ENCODE results near the gene ALPI. TPM values are rescaled to one million over a fixed set of nuclear protein-coding genes. Genes with fewer than 3 reads are reported as not detected.
"Not testable (repeated sequence)": the region's sequence is repeated elsewhere in the genome, so short reads cannot be mapped to it uniquely, and the experiment has no call there.

The ALPI gene
- total RNA-seq, result not detected
- 0 reads per million in 2 donors for total RNA-seq

GRCh38 chr2:232455426-232456255 is at the start of gene ALPI:
Gene ALPI (plus strand): TSS chr2:232456153. CDS start chr2:232456200, 47 bp downstream.
- H3K9me3 ChIP-seq (ENCODE audit: control insufficient read depth, low read length, poor library complexity, severe bottlenecking), result no peaks in the 10 kb centered on the region
- no peaks in the 10 kb centered on the region for H3K4me1 Mint-ChIP-seq
- H3K4me3 Mint-ChIP-seq, result no peak within 1 kb of the TSS
- peaks cover 45% of the 10 kb centered on the region for H3K27me3 Mint-ChIP-seq
- H3K27ac Mint-ChIP-seq, result no peak within 1 kb of the TSS
- ATAC-seq (no peak), DNase-seq (no peak)
- no peaks in the 10 kb centered on the region for H3K36me3 Mint-ChIP-seq (ENCODE audit: low read depth)

GRCh38 chr2:232406556-232407310 is 49.2 kb upstream of the ALPI start, which contains the start of gene ALPG:
Gene ALPG (plus strand): TSS chr2:232406844. CDS start chr2:232406895, 51 bp downstream.
- H3K9me3 ChIP-seq (ENCODE audit: control insufficient read depth, low read length, poor library complexity, severe bottlenecking), result no peaks in the 10 kb centered on the region
- ATAC-seq (no peak), DNase-seq (no peak)
- H3K27ac Mint-ChIP-seq, result no peak within 1 kb of the TSS
- no peak within 1 kb of the TSS for H3K4me3 Mint-ChIP-seq
- H3K27me3 Mint-ChIP-seq, result peaks cover 20% of the 10 kb centered on the region
- H3K4me1 Mint-ChIP-seq, result peaks cover 2% of the 10 kb centered on the region
- no peaks in the 10 kb centered on the region for H3K36me3 Mint-ChIP-seq (ENCODE audit: low read depth)

- not testable (repeated sequence) for H3K9me3 ChIP-seq (ENCODE audit: control insufficient read depth, low read length, poor library complexity, severe bottlenecking); H3K4me1 Mint-ChIP-seq; ATAC-seq; H3K4me3 Mint-ChIP-seq; DNase-seq; H3K27ac Mint-ChIP-seq; H3K36me3 Mint-ChIP-seq (ENCODE audit: low read depth)
- H3K27me3 Mint-ChIP-seq, result peaks cover 24% of the 10 kb centered on the region
Observed at GRCh38 chr2:232407428-232408150, 48.4 kb upstream of the ALPI start.

DNA sequence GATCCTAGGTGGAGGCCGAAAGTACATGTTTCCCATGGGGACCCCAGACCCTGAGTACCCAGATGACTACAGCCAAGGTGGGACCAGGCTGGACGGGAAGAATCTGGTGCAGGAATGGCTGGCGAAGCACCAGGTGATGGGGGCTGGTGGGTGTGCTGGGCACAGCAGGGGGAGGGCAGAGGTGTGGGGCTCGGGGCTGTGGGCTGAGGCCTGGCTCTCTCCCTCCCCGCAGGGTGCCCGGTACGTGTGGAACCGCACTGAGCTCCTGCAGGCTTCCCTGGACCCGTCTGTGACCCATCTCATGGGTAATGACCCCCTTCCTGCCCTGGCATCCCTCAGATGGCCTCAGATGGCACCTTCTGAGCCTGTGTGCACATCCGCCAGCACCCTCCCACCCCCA is 47.7 kb upstream of the ALPI start:
- H3K4me1 Mint-ChIP-seq; H3K4me3 Mint-ChIP-seq; H3K9me3 ChIP-seq (ENCODE audit: control insufficient read depth, low read length, poor library complexity, severe bottlenecking); H3K27ac Mint-ChIP-seq; H3K36me3 Mint-ChIP-seq (ENCODE audit: low read depth); DNase-seq; ATAC-seq: not testable (repeated sequence)
- H3K27me3 Mint-ChIP-seq, result peaks cover 30% of the 10 kb centered on the region

DNA sequence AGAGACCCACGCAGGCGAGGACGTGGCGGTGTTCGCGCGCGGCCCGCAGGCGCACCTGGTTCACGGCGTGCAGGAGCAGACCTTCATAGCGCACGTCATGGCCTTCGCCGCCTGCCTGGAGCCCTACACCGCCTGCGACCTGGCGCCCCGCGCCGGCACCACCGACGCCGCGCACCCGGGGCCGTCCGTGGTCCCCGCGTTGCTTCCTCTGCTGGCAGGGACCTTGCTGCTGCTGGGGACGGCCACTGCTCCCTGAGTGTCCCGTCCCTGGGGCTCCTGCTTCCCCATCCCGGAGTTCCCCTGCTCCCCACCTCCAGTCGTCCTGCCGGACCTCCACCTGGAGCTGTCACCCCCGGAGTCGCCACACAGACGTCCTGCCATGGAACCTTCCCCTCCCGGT is 46.3 kb upstream of the ALPI start:
- H3K4me3 Mint-ChIP-seq; ATAC-seq; H3K36me3 Mint-ChIP-seq (ENCODE audit: low read depth); H3K9me3 ChIP-seq (ENCODE audit: control insufficient read depth, low read length, poor library complexity, severe bottlenecking); DNase-seq; H3K4me1 Mint-ChIP-seq; H3K27ac Mint-ChIP-seq: not testable (repeated sequence)
- H3K27me3 Mint-ChIP-seq, result peaks cover 40% of the 10 kb centered on the region

- ATAC-seq (no peak), DNase-seq (no peak)
- Mint-ChIP-seq H3K4me3 (no peak overlapping the region), H3K36me3 (ENCODE audit: low read depth) (no peaks in the 10 kb centered on the region), H3K27me3 (peaks cover 41% of the 10 kb centered on the region), H3K27ac (no peak overlapping the region), H3K4me1 (peaks cover 3% of the 10 kb centered on the region)
- no peaks in the 10 kb centered on the region for H3K9me3 ChIP-seq (ENCODE audit: control insufficient read depth, low read length, poor library complexity, severe bottlenecking)
Observed at GRCh38 chr2:232410238-232410900, 45.6 kb upstream of the ALPI start.

GRCh38 chr2:232411901-232412629 is 43.9 kb upstream of the ALPI start:
- Mint-ChIP-seq H3K4me1 (peaks cover 3% of the 10 kb centered on the region), H3K27me3 (peaks cover 49% of the 10 kb centered on the region), H3K4me3 (no peak overlapping the region), H3K27ac (no peak overlapping the region), H3K36me3 (ENCODE audit: low read depth) (no peaks in the 10 kb centered on the region)
- ATAC-seq (no peak), DNase-seq (no peak)
- no peaks in the 10 kb centered on the region for H3K9me3 ChIP-seq (ENCODE audit: control insufficient read depth, low read length, poor library complexity, severe bottlenecking)

DNA sequence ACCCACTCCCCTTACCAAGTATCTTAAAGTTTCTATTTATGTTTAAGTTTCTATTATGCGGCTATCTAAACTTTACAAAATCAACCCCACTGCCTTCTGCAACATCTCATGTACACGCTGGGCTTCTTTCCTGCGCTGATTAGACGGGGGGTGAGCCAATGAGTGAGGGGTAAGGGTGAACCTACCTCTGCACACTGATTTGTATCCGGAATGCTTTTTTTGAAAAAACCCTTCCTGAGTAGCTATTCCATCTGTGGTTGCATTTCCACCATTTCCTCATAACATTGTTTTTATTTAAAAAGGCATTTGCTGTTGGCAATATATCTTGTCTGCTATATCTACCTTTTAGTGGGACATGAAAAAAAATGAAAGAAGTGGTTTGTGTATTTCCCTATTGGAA is 43.0 kb upstream of the ALPI start:
- H3K27ac Mint-ChIP-seq, result no peak overlapping the region
- peaks cover 50% of the 10 kb centered on the region for H3K27me3 Mint-ChIP-seq
- ATAC-seq (no peak), DNase-seq (no peak)
- no peak overlapping the region for H3K4me3 Mint-ChIP-seq
- peaks cover 3% of the 10 kb centered on the region for H3K4me1 Mint-ChIP-seq
- H3K9me3 ChIP-seq (ENCODE audit: control insufficient read depth, low read length, poor library complexity, severe bottlenecking), result no peaks in the 10 kb centered on the region
- no peaks in the 10 kb centered on the region for H3K36me3 Mint-ChIP-seq (ENCODE audit: low read depth)

DNA sequence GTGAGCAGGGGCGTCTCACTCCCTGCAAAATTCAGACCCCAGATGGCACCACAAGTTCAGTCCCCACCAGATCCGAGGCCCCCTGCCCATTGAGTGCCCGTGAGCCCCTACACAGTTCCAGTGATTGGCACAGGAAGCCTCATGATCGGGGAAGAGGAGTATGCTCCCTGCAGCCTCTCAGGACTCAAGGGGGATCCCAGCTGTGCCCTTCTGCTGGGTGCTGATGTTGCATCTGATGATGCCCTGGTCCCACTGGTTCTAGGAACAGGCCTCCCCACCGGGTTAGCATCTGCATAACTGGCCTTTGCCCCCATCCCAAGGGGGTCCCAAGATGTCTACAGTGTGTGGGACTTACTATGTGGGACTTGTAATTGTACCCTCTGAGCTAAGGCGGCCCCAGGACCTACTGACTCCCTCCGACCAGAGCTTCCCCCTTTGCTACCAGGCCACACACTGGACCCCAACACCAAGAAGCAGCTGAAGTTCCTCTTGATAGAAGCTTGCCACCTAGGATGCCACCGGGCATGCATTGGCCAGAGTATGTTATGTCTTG is 40.7 kb upstream of the ALPI start:
- Mint-ChIP-seq H3K36me3 (ENCODE audit: low read depth) (no peaks in the 10 kb centered on the region), H3K27me3 (peaks cover 62% of the 10 kb centered on the region), H3K4me3 (no peak overlapping the region), H3K4me1 (peaks cover 6% of the 10 kb centered on the region), H3K27ac (no peak overlapping the region)
- DNase-seq (no peak), ATAC-seq (no peak)
- no peaks in the 10 kb centered on the region for H3K9me3 ChIP-seq (ENCODE audit: control insufficient read depth, low read length, poor library complexity, severe bottlenecking)

DNA sequence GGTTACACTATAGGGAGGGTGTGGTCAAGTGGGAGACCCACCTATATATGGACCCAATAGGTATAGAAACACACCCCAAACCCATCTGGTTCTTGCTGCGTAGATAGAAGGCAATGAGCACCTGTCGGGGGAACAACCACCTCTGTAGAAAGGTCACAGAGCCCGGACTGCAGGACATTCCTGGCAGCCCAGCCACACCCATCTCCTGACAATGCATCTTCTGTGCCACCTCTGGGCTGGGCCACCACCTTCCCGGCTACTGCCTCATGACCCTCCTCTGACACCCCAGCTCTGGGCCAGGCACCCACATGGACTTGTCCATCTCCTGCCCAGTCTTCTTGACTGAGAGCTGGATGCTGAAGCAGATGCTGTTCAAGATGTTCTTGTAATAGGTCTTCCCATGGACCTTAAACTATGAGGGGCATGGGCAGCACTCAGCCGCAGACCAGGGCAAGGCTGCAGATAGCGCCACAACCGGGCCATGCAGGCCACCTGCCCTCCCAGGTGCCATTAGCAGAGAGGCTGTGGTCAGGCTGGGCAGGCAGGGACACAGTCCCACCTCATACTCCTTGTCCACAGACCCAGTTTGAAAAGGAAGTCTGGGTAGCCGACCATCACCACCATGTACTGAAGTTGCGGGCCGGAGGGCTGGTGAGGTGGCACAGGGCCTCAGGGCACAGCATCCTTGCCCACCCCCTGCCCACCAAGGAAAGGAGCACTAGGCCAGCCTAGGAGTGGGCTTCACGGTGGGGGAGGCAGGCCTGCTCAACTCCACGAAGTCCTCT is 40.0 kb upstream of the ALPI start:
- Mint-ChIP-seq H3K36me3 (ENCODE audit: low read depth) (no peaks in the 10 kb centered on the region), H3K4me3 (no peak overlapping the region), H3K27ac (no peak overlapping the region), H3K27me3 (peaks cover 59% of the 10 kb centered on the region), H3K4me1 (peaks cover 8% of the 10 kb centered on the region)
- H3K9me3 ChIP-seq (ENCODE audit: control insufficient read depth, low read length, poor library complexity, severe bottlenecking), result no peaks in the 10 kb centered on the region
- no peak for ATAC-seq
- no peak for DNase-seq

DNA sequence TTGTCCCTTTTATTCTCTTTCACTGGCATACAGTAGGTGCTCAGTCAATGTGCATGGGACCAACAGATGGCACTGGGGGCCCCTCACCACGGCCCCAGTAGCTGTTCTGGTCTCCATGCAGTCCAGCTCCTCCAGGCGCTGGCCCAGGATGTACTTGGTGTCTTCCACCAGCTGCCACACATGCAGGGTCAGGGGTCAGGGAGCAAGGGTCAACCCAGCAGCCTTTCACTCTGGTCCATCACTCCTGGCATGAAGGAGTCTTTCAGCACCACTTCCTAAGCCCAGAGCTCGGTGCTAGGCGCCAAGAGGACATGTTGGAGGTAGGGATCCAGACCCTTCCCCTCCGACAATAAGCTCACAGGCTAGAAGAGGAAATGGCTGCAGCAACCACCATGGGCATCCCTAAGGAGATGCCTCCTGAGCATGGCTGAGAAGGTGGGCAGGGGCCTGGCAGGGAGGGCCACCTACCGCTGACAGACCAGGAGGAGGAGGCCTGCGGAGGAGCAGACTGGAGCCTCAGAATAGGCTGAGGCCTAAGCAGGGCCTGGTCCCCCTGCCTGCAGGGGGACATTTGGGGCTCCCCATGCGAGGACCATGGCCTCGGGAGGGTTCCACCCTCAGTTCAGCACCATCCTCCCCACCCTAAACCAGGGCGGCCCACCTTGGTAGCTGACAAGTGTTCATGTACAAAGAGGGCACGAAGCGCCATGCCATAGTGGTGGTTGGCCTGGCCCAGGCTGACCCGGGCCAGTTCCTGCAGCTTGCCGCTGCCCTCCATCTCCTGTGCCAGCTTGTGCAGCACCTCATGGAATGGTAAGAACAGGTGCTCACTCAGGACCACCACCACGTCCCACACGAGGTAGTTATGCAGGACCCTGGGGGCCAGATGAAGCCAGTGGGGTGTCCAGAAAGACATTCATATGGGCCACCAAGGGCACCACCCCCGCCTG is 39.2 kb upstream of the ALPI start:
- Mint-ChIP-seq H3K4me1 (peaks cover 9% of the 10 kb centered on the region), H3K27me3 (peaks cover 59% of the 10 kb centered on the region), H3K4me3 (no peak overlapping the region), H3K27ac (no peak overlapping the region), H3K36me3 (ENCODE audit: low read depth) (no peaks in the 10 kb centered on the region)
- ATAC-seq, result no peak
- no peaks in the 10 kb centered on the region for H3K9me3 ChIP-seq (ENCODE audit: control insufficient read depth, low read length, poor library complexity, severe bottlenecking)
- no peak for DNase-seq
